ENCODE results near the gene YTHDC2. TPM values are rescaled to one million over a fixed set of nuclear protein-coding genes. Genes with fewer than 3 reads are reported as not detected.
"Not testable (repeated sequence)": the region's sequence is repeated elsewhere in the genome, so short reads cannot be mapped to it uniquely, and the experiment has no call there.

Gene YTHDC2
- total RNA-seq, 2 experiments from 2014 or later: 40.3 to 60.1 TPM

GRCh38 chr5:113600255-113600905 lies 86.9 kb downstream of the YTHDC2 start:
- no peaks in the 10 kb centered on the region for H3K9me3 ChIP-seq (ENCODE audit: low read length)
- no peak for TF ChIP-seq EZH2phosphoT487 (IDR thresholded peaks at IDR 0.05; ENCODE audit: borderline replicate concordance, low read depth, low read length)
- H3K27ac ChIP-seq (ENCODE audit: low read depth, low read length, poor library complexity, severe bottlenecking): no peak overlapping the region
- POLR2A ChIA-PET: interaction anchor here (0.8 to 1.4 kb wide), 2 partner anchors 9 to 12 kb away, joined by 3 to 4 read pairs; no protein-coding TSS in a partner anchor
- peaks cover 8% of the 10 kb centered on the region for H3K36me3 ChIP-seq (ENCODE audit: insufficient read depth, low read length)
- DNase-seq (ENCODE audit: low spot score): no peak
- intact Hi-C loops (cut with micrococcal nuclease; ENCODE audit: unreplicated experiment): loop anchor here (10.0 kb wide), 1 partner anchor 1046 kb away; no protein-coding TSS in a partner anchor
- H2AFZ ChIP-seq (ENCODE audit: low read length): no peak overlapping the region
- no peak overlapping the region for H3K4me3 ChIP-seq (ENCODE audit: low read depth, low read length, poor library complexity, severe bottlenecking)
- H3K79me2 ChIP-seq (ENCODE audit: insufficient read depth, low read depth, low read length): no peaks in the 10 kb centered on the region
- no peak overlapping the region for H3K4me2 ChIP-seq (ENCODE audit: low read length)
- BruUV-seq (replicated peaks): no TSS peak
- no peaks in the 10 kb centered on the region for H4K20me1 ChIP-seq (ENCODE audit: insufficient read depth, low read length)
- CTCF ChIA-PET (ENCODE audit: unreplicated experiment): no interaction called here
- H3K4me1 ChIP-seq (ENCODE audit: insufficient read depth, low read length, poor library complexity, severe bottlenecking): no peaks in the 10 kb centered on the region
- H3K9me2 ChIP-seq (ENCODE audit: insufficient read depth, low read length): no peaks in the 10 kb centered on the region

- no peak for DNase-seq (ENCODE audit: low spot score)
- H3K9me2 ChIP-seq (ENCODE audit: insufficient read depth, low read length): no peaks in the 10 kb centered on the region
- no peak overlapping the region for H3K4me2 ChIP-seq (ENCODE audit: low read length)
- H3K4me1 ChIP-seq (ENCODE audit: insufficient read depth, low read length, poor library complexity, severe bottlenecking): no peaks in the 10 kb centered on the region
- no peaks in the 10 kb centered on the region for H4K20me1 ChIP-seq (ENCODE audit: insufficient read depth, low read length)
- no peak for TF ChIP-seq CTCF (conservative IDR thresholded peaks at IDR 0.05; ENCODE audit: low read length)
- TF ChIP-seq EZH2phosphoT487 (IDR thresholded peaks at IDR 0.05; ENCODE audit: borderline replicate concordance, low read depth, low read length): no peak
- H3K36me3 ChIP-seq (ENCODE audit: insufficient read depth, low read length): peaks cover 6% of the 10 kb centered on the region
- POLR2A ChIA-PET: interaction anchor here (1.1 to 1.4 kb wide), 2 partner anchors 10 to 11 kb away, joined by 3 to 4 read pairs; no protein-coding TSS in a partner anchor
- H3K9me3 ChIP-seq (ENCODE audit: low read length): no peaks in the 10 kb centered on the region
- no peak overlapping the region for H3K4me3 ChIP-seq (ENCODE audit: low read depth, low read length, poor library complexity, severe bottlenecking)
- H3K79me2 ChIP-seq (ENCODE audit: insufficient read depth, low read depth, low read length): no peaks in the 10 kb centered on the region
- no peak overlapping the region for H2AFZ ChIP-seq (ENCODE audit: low read length)
- no peak overlapping the region for H3K27ac ChIP-seq (ENCODE audit: low read depth, low read length, poor library complexity, severe bottlenecking)
- CTCF ChIA-PET (ENCODE audit: unreplicated experiment): no interaction called here
- BruUV-seq (replicated peaks): no TSS peak
- intact Hi-C loops (cut with micrococcal nuclease; ENCODE audit: unreplicated experiment): loop anchor here (10.0 kb wide), 1 partner anchor 1047 kb away; no protein-coding TSS in a partner anchor
These were observed 87.9 kb downstream of the YTHDC2 start for GRCh38 chr5:113601423-113601822.

GRCh38 chr5:113603246-113603645 lies 89.8 kb downstream of the YTHDC2 start:
- H3K4me2 ChIP-seq (ENCODE audit: low read length); H3K27ac ChIP-seq (ENCODE audit: low read depth, low read length, poor library complexity, severe bottlenecking); H3K4me1 ChIP-seq (ENCODE audit: insufficient read depth, low read length, poor library complexity, severe bottlenecking); H3K36me3 ChIP-seq (ENCODE audit: insufficient read depth, low read length); H3K9me3 ChIP-seq (ENCODE audit: low read length); H2AFZ ChIP-seq (ENCODE audit: low read length); BruUV-seq (replicated peaks); H3K4me3 ChIP-seq (ENCODE audit: low read depth, low read length, poor library complexity, severe bottlenecking); CTCF ChIA-PET (ENCODE audit: unreplicated experiment); DNase-seq (ENCODE audit: low spot score); H3K79me2 ChIP-seq (ENCODE audit: insufficient read depth, low read depth, low read length); H4K20me1 ChIP-seq (ENCODE audit: insufficient read depth, low read length); H3K9me2 ChIP-seq (ENCODE audit: insufficient read depth, low read length): not testable (repeated sequence)
- intact Hi-C loops (cut with micrococcal nuclease; ENCODE audit: unreplicated experiment): loop anchor here (10.0 kb wide), 1 partner anchor 1048 kb away; no protein-coding TSS in a partner anchor
- POLR2A ChIA-PET: interaction anchor here (1.1 kb wide), 1 partner anchor 12 kb away, joined by 5 read pairs; no protein-coding TSS in a partner anchor
